Caco-2 (cell line): ENCODE results near the gene ABI2. TPM values are rescaled to one million over a fixed set of nuclear protein-coding genes. Genes with fewer than 3 reads are reported as not detected.
"Not testable (repeated sequence)": the region's sequence is repeated elsewhere in the genome, so short reads cannot be mapped to it uniquely, and the experiment has no call there.

Experiments
- BruUV-seq: library from RNA; stranded (reverse); fragments of 400-500 nt; replicated peaks from 2 replicates; lab custom pipeline; 2021; lab: Mats Ljungman, UMichigan
- CTCF ChIA-PET: fragments of 300-600 bp; sonication (Branson Sonifier 250); formaldehyde crosslinking; loops from one replicate; lab custom pipeline; 2022; ENCODE audit warnings: antibody characterized with exemption; lab: Charles Lee
- POLR2A ChIA-PET: fragments of 300-600 bp; sonication (Branson Sonifier 250); formaldehyde crosslinking; loops from one replicate; lab custom pipeline; 2022; ENCODE audit warnings: antibody characterized with exemption; lab: Charles Lee
- DNase-seq, 2 experiments: peaks; one replicate each; pipeline versions ENCODE4 v3.0.0 to v3.0.0-alpha.2; 2020 to 2022
- H3K27me3 ChIP-seq: replicated peaks from 2 replicates; pipeline ENCODE4 v1.6.0; 2011; ENCODE audit warnings: low read length; ENCODE audit not compliant: control insufficient read depth, insufficient read depth
- H3K36me3 ChIP-seq: 2 replicates; pipeline ENCODE4 v1.5.1; 2011; ENCODE audit warnings: low read length; ENCODE audit not compliant: control insufficient read depth, insufficient read depth
- H3K4me1 ChIP-seq: fragments of 250-450 bp; sonication (Bioruptor Pico); 2 replicates; pipeline ENCODE4 v1.5.1; 2020; ENCODE audit warnings: mild to moderate bottlenecking
- H3K4me3 ChIP-seq: 2 replicates; pipeline ENCODE4 v1.5.1; 2011; ENCODE audit warnings: low read depth, mild to moderate bottlenecking, control low read depth, low read length
- H3K9me3 ChIP-seq: fragments of 250-450 bp; sonication (Bioruptor Pico); 2 replicates; pipeline ENCODE4 v1.5.1; 2020; ENCODE audit warnings: mild to moderate bottlenecking, moderate library complexity
- H3K27ac Mint-ChIP-seq: one replicate; pipeline ENCODE4 v1.8.0; 2022; ENCODE audit warnings: mixed read lengths; ENCODE audit not compliant: unreplicated experiment
- H3K27me3 Mint-ChIP-seq: one replicate; pipeline ENCODE4 v1.8.0; 2022; ENCODE audit warnings: mixed read lengths; ENCODE audit not compliant: insufficient read depth, unreplicated experiment
- H3K36me3 Mint-ChIP-seq: one replicate; pipeline ENCODE4 v1.8.0; 2022; ENCODE audit warnings: mild to moderate bottlenecking, mixed read lengths; ENCODE audit not compliant: insufficient read depth, unreplicated experiment
- H3K4me1 Mint-ChIP-seq: one replicate; pipeline ENCODE4 v1.8.0; 2022; ENCODE audit warnings: low read depth, mixed read lengths; ENCODE audit not compliant: unreplicated experiment
- H3K4me3 Mint-ChIP-seq: one replicate; pipeline ENCODE4 v1.8.0; 2022; ENCODE audit warnings: mild to moderate bottlenecking, moderate library complexity, mixed read lengths; ENCODE audit not compliant: unreplicated experiment
- H3K9me3 Mint-ChIP-seq: one replicate; pipeline ENCODE4 v1.8.0; 2022; ENCODE audit warnings: mixed read lengths; ENCODE audit not compliant: unreplicated experiment
- CTCF ChIP-seq, 2 experiments: fragments of 200-600 bp in 1 of 2; IDR thresholded peaks; 1 replicate in 1 of 2; 2 replicates in 1 of 2; pipeline versions ENCODE4 v1.5.1 to v1.8.0; 2011 to 2022; ENCODE audit warnings: antibody characterized with exemption in 1 of 2, control low read depth in 1 of 2, inconsistent platforms in 1 of 2, low read depth in 1 of 2, low read length in 1 of 2, mild to moderate bottlenecking in 1 of 2, moderate library complexity in 1 of 2; ENCODE audit not compliant: insufficient read depth in 1 of 2, severe bottlenecking in 1 of 2, unreplicated experiment in 1 of 2
- intact Hi-C: fragments of 100-400 bp; cut with micrococcal nuclease; formaldehyde crosslinking; loops from one replicate; pipeline ENCODE4 v1.10.0; 2022; ENCODE audit not compliant: unreplicated experiment
- total RNA-seq: library from RNA; stranded (reverse); gene quantifications from 2 replicates; pipeline ENCODE4 v1.2.3, GENCODE V29; 2022

Gene ABI2
- total RNA-seq, 1 experiment from 2014 or later: 60.0 TPM

- BruUV-seq: no TSS peak
- Histone ChIP-seq H3K36me3 (peaks cover 1% of the 10 kb centered on the region), H3K9me3 (no peaks in the 10 kb centered on the region), H3K4me3 (no peak overlapping the region), H3K27me3 (no peaks in the 10 kb centered on the region), H3K4me1 (no peaks in the 10 kb centered on the region)
- H3K36me3 Mint-ChIP-seq: peaks cover 41% of the 10 kb centered on the region
- ChIA-PET CTCF (no interaction called here), POLR2A (no interaction called here)
- no peaks in the 10 kb centered on the region for H3K4me1 Mint-ChIP-seq
- intact Hi-C loops: no loop called here
- H3K9me3 Mint-ChIP-seq: no peaks in the 10 kb centered on the region
- no peak for DNase-seq
- no peak overlapping the region for H3K4me3 Mint-ChIP-seq
- TF ChIP-seq CTCF (IDR thresholded peaks at IDR 0.05; ENCODE audit: insufficient read depth in 1 of 2, low read depth in 1 of 2, low read length in 1 of 2, severe bottlenecking in 1 of 2, unreplicated experiment in 1 of 2): no peak
- H3K27me3 Mint-ChIP-seq: no peaks in the 10 kb centered on the region
- no peak overlapping the region for H3K27ac Mint-ChIP-seq
Measured at GRCh38 chr2:203282101-203282500, 46.1 kb upstream of the ABI2 start.

- peaks cover 25% of the 10 kb centered on the region for H3K36me3 Mint-ChIP-seq
- POLR2A ChIA-PET: no interaction called here
- no peaks in the 10 kb centered on the region for H3K9me3 ChIP-seq
- TF ChIP-seq CTCF (IDR thresholded peaks at IDR 0.05; ENCODE audit: insufficient read depth in 1 of 2, low read depth in 1 of 2, low read length in 1 of 2, severe bottlenecking in 1 of 2, unreplicated experiment in 1 of 2): no peak
- intact Hi-C loops: no loop called here
- H3K4me1 ChIP-seq: no peaks in the 10 kb centered on the region
- H3K27me3 ChIP-seq: no peaks in the 10 kb centered on the region
- CTCF ChIA-PET: interaction anchor here (0.6 kb wide), 1 partner anchor 299 kb away, joined by 6 read pairs; no protein-coding TSS in a partner anchor
- peaks cover 1% of the 10 kb centered on the region for H3K36me3 ChIP-seq
- H3K27ac Mint-ChIP-seq: no peak overlapping the region
- DNase-seq: no peak
- H3K4me3 Mint-ChIP-seq: no peak overlapping the region
- no peaks in the 10 kb centered on the region for H3K27me3 Mint-ChIP-seq
- no peaks in the 10 kb centered on the region for H3K9me3 Mint-ChIP-seq
- BruUV-seq: no TSS peak
- no peak overlapping the region for H3K4me3 ChIP-seq
- H3K4me1 Mint-ChIP-seq: no peaks in the 10 kb centered on the region
Measured at GRCh38 chr2:203286532-203286931, 41.7 kb upstream of the ABI2 start.

DNA sequence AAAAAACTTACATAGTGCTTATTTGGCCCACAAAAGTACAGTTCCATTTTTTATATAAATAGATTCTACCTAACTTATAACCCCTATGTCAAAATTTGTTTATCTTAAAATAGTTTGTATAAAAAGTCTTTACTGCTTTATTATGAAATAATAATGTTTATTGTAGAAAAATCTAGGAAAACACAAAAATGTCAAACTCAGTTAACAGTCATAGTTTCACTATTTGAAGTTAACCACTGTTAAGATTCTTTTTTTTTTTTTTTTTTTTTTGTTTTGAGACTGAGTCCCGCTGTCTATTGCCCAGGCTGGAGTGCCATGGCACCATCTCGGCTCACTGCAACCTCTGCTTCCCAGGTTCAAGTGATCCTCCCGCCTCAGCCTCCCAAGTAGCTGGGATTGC, 26.5 kb upstream of the ABI2 start:
- Mint-ChIP-seq H3K4me3 (no peak overlapping the region), H3K27ac (no peak overlapping the region), H3K4me1 (peaks cover 7% of the 10 kb centered on the region), H3K27me3 (no peaks in the 10 kb centered on the region), H3K36me3 (peaks cover 19% of the 10 kb centered on the region), H3K9me3 (no peaks in the 10 kb centered on the region)
- intact Hi-C loops: no loop called here
- no peak overlapping the region for H3K4me3 ChIP-seq
- CTCF ChIA-PET: interaction anchor here (0.7 kb wide), 1 partner anchor 1543 kb away, joined by 3 read pairs; no protein-coding TSS in a partner anchor
- no peak for DNase-seq
- POLR2A ChIA-PET: no interaction called here
- TF ChIP-seq CTCF (IDR thresholded peaks at IDR 0.05; ENCODE audit: insufficient read depth in 1 of 2, low read depth in 1 of 2, low read length in 1 of 2, severe bottlenecking in 1 of 2, unreplicated experiment in 1 of 2): no peak
- no peaks in the 10 kb centered on the region for H3K9me3 ChIP-seq
- no peaks in the 10 kb centered on the region for H3K36me3 ChIP-seq
- BruUV-seq: no TSS peak
- peaks cover 6% of the 10 kb centered on the region; the same call in 1 of the 2 replicates for H3K4me1 ChIP-seq
- H3K27me3 ChIP-seq: no peaks in the 10 kb centered on the region

DNA sequence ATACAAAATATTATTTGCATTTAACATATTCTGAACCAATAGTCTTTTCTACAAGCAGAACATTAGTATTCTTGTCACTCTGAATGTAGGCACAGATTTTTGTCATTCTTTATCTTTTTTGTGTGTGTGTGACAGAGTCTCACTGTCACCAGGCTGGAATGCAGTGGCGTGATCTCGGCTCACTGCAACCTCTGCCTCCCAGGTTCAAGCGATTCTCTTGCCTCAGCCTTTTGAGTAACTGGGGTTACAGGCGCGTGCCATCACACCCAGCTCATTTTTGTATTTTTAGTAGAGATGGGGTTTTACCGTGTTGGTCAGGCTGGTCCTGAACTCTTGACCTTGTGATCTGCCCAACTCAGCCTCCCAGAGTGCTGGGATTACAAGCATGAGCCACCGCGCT, 25.6 kb upstream of the ABI2 start:
- H3K4me1 Mint-ChIP-seq: not testable (repeated sequence)

More for the DNA sequence above, 25.6 kb upstream of the ABI2 start:
- H3K9me3 Mint-ChIP-seq, DNase-seq, POLR2A ChIA-PET, H3K27ac Mint-ChIP-seq, H3K27me3 Mint-ChIP-seq, H3K4me3 Mint-ChIP-seq, intact Hi-C loops, H3K4me1 ChIP-seq, BruUV-seq, H3K9me3 ChIP-seq, H3K27me3 ChIP-seq, CTCF ChIA-PET, H3K4me3 ChIP-seq, H3K36me3 ChIP-seq: not testable (repeated sequence)
- peaks cover 11% of the 10 kb centered on the region for H3K36me3 Mint-ChIP-seq
